GM21360 (cell line): ENCODE results near the gene ZFP1.
"Not testable (repeated sequence)": the region's sequence is repeated elsewhere in the genome, so short reads cannot be mapped to it uniquely, and the experiment has no call there.

Experiments
- ATAC-seq: cut with Tn5 transposase; IDR thresholded peaks from one replicate; pipeline ENCODE4 v1.9.1; 2021; ENCODE audit warnings: mild to moderate bottlenecking, moderate library complexity; ENCODE audit not compliant: unreplicated experiment

ZFP1 gene

DNA sequence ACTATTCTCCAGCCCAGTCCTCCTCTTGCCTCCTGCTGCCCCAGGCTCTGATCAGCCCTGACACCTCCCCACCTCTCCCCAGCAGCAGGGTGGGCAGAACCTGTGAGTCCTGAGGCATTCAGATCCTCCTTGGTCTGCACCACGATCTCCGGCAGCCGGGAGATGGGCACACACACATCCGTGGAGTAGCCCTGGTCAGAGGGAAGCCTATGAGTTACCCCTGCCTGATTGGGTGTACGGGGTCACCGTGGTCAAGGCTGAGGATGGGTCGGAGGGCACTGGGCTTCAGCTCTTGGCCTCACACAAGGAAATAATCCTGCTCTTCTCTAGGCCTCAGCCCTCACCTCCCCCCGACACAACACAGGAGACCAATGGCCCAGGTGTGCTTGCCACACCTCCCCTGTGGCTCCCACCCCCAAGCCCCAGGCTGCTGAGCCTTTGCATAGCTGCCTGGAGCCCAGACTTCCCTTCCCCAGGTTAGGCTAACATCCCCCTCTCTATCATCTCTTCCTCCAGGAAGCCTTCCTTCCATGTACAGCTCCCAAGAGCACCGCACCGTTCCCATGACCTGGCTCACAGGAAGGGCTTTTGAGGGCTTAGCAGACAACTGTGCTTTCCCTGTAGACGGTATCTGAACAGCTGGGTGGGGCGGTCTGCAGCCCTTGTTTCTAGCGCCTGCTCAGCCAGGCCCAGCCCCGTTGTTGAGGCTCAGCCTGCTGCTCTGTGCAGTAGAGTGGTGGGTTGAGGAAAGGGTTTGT, 35.4 kb upstream of the ZFP1 start:
- no peak for ATAC-seq

DNA sequence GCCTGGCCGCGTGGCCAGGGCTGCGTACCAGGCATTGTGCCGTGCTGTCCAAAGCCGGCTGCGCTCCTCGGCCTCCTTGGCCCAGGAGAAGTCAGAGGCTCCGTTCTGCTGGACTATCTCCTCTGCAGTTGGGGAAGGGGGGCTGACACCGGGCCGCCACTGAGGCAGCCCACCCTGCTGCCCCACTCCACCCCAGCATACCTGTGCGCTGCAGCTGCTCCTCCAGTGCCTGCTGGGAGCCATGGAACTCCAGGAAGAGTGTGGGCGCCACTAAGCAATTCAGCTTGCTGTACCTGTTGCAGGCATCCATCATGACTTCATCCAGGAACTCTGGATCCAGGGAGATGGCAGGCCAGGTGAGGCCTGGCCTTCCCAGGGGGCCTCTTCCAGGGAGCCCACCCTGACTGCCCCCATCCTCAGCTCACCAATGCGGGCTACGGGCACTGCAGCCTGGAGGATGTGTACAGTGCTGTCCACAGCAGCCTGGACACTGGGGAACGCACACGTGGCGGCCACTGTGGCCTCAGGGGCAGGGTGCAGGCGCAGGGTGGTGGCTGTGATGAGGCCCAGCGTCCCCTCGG, 34.7 kb upstream of the ZFP1 start:
- ATAC-seq = no peak

DNA sequence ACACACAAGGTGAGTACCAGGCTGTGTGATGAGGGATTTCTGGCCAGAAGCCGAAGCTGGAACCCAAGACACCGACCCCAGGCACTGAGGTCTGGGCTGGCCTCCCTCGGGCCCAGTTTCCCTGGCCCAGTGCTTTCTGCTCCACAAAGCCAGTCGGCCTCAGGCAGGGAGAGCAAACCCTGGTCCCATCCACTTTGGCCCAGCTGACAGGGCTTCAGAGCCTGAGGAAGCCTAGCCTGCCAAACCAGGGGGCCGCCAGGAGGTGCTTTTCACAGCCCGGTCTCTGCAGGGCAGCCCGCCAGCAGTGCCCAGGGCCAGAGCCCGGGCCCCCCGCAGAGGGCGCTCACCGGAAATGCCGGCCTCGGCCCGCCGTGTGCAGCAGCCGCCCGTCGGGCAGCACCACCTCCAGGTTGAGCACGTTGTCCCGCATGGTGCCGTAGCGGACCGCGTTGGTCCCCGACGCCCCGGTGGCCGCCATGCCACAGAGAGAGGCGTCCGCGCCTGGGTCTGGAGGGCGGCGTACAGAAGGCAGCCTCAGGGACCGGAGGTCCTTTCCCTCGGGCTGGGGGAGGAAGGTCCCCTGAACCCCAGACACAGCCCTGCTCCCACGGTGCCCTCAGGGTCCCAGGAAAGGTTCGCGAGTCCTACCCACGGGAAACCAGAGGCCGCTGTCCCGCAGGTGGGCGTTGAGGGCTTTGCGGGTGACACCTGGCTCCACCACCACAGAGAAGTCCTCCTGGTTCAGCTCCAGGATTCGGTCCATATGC, 34.0 kb upstream of the ZFP1 start:
- ATAC-seq = no peak

DNA sequence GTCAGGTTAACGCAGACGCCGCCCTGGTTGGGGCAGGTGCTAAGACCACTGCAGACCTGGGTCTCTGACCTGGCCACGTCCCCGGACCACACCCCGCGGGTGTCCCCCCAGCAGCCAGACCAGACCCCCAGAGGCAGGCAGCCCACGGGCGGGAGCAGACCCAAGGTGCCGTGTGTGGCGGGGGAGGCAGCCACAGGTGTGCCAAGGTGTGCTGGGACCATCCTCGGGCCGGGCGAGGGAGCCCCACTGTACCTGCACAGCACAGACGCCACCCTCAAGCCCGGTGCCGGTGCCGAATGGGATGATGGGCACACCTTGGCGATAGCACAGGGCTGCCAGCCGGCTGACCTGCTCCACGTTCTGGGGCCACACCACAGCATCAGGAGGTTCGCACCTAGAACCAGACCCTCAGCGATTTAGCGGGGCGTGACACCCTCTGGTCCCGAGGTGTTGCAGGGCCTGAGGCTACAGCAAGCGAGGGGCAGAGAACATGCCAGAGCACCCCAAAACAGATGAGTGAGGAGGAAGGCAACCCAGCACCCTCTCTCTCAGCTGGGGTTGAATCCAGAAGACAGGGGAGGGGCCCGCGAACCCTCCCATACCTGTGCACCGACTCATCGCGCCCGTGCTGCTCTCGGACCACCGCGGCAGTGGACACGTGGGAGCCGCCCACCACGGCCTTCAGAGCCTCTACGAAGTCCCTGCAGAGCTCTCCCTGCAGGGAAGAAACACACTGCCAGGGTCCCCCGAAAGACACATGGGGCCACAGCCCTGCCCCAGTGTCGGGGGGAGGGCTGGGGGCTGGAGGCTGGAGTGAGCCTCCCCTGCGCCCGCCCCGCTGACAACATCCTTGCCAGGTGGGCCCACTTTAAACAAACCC, 33.1 kb upstream of the ZFP1 start:
- no peak for ATAC-seq

GRCh38 chr16:75116081-75116910, 32.0 kb upstream of the ZFP1 start, which contains the start of gene LDHD:
LDHD (minus strand) TSS chr16:75116780; CDS start chr16:75116720, 60 bp downstream.
- ATAC-seq = no peak

DNA sequence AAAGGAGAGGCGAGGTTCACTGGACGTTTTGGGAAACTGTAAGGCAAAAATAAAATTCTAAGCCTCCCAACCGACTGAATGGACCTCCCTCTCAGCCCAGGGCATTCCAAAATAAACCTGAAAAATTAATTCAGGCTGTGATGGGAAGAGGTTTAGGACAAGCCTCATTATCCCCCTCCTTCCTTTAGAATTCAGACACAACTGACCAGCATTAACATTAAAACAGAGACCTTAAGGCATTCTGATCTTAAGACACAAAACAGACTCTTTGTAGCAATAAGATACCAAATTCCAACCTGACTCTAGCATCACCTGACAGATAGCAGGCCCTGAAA, 31.4 kb upstream of the ZFP1 start:
- ATAC-seq = no peak

DNA sequence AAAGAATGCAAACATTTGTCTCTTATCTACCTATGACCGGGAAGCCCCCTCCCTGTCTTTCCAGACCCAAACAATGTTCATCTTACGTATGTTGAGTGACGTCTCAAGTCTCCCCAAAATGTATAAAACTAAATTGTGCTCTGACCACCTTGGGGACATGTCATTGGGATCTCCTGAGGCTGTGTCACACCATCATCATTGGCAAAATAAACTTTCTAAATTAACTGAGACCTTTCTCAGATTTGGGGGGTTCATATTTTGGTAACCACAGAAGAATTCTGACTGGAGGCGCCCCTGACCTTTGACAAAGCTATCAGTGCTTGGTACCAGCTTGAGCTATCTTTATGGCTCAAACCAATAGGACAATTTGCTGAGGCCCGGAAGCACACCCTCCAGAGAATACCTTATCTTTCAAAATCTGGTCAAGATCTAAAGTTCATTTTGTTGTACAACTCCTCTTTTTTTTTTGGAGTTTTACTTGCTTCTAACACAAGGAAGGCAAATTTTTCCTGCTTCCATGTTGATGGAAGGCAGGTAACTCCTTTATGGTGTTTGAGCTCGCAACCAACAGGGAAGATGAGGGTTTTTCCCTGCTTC, 29.3 kb upstream of the ZFP1 start:
- no peak for ATAC-seq

GRCh38 chr16:75120253-75120652, 28.1 kb upstream of the ZFP1 start:
- ATAC-seq = no peak

DNA sequence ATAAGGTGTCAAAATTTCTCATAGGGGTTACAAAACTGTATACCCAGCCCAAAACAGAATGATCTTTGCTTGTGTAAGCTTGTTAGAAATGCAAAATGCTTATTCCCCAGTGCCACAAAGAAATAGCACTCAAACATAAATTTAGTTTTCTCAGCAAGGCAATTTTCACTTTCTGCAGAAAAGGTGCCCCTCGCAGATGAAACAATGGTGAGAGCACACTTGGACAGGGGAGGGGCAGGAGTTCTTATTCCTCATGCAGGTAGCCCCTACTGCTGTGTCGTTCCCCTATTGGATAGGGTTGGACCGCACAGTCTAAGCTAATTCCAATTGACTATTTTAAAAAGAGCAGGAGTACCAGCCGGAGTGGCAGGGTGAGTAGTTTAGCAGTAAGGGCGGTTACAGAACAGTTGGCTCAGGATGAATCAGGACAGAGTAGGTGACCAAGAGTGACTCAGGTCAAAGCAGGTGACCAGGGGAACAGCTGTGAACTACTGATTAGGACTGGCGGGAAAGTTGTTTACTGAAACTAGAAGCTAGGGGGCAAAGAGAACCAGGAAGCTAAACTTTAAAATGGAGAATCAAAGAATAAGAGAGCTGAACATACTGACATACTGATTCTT, 26.3 kb upstream of the ZFP1 start:
- ATAC-seq = no peak

DNA sequence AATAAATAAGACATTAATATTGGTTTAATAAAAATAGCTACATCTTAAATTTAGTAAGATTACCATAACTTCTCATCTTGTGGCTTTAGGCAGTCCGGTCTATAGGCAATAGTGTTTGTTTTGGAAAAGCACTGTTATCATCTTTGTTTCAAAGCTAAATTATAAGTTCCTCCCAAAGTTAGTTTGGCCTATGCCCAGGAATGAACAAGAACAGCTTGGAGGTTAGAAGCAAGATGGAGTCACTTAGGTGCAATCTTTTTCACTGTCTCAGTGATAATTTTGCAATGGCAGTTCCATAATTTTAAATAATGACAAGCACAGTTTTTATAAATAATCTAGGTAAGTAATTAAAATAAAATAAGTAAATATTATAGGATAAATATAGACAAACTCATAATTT, 25.7 kb upstream of the ZFP1 start:
- no peak for ATAC-seq

DNA sequence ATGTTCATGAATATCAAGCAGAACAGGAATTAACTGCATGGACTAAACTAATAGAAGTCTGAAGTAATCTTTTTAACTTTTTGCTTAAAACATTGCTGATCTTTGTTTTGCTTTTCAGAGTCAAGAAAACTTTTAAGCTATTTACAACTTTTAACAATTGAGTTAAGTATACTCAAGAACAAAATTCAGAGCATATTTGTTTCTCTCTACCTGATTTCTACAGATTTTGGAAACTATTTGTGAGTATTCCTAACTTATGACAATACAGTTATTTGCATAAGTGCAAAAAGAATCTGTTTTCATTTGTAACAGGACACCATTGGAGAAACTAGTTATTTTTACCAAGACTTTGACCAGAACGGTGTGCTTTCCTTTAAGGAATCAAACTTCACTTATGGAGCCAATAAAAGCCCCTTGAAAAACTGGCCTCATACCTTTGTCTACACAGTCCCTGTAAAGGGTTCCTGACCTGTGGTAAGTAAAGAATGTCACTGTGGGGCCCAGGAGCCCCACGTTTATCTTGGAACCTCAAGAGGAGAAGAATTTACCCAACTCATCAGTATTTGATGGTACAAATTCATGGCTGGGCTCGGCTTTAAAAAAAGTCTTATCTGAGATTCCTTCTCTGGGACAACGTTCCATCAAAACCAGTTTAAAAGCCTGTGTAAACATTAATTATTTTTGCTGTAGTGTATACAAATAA, 20.5 kb upstream of the ZFP1 start:
- ATAC-seq = no peak

DNA sequence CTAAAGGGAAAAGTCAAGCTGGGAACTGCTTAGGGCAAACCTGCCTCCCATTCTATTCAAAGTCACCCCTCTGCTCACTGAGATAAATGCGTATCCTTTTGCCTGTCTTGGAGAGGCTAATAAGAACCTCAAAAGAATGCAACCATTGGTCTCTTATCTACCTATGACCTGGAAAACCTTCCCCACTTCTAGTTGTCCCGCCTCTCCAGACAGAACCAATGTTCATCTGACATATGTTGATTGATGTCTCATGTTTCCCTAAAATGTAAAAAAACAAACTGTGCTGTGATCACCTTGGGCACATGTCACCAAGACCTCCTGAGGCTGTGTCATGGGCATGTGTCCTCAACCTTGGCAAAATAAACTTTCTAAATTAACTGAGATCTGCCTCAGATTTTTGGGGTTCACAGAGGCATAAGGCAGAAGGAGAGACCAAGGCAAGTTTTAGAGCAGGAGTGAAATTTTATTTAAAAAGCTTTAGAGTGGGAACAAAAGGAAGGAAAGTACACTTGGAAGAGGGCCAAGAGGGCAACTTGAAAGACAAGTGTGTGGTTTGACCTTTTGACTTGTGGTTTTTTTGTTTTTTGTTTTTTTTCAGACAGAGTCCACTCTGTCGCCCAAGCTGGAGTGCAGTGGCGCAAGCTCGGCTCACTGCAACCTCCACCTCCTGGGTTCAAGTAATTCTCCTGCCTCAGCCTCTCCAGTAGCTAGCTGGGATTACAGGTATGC, 18.7 kb upstream of the ZFP1 start:
- not testable (repeated sequence) for ATAC-seq

DNA sequence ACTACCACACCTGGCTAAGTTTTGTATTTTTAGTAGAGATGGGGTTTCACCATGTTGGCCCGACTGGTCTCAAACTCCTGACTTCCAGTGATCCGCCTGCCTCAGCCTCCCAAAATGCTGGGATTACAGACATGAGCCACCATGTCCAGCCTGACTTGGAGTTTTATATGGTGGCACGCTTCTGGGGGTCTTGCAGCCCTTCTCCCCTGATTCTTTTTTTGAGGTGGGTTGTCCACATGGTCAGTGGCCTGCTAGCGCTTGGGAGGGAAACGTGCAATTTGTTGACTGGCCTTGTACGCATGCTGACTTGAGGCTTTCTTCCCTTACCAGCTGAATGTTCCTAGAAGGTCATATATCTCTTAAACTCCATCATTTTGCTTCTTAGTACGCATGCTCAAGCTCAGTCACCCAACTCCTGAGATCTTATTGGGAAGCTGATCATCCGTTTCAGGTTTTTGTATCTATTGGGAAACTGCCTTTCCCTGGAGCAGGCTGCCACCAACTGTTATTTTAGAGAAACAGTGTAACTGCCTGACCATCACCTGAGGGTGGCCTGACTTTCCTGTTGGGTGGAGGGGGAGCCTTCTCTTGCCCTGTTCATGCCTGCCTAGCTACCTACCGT, 18.1 kb upstream of the ZFP1 start:
- ATAC-seq = no peak

GRCh38 chr16:75131081-75131480, 17.2 kb upstream of the ZFP1 start:
- ATAC-seq = no peak

GRCh38 chr16:75138233-75138632, 10.1 kb upstream of the ZFP1 start:
- ATAC-seq = no peak

- ATAC-seq = no peak
Measured at GRCh38 chr16:75138636-75139035, 9.7 kb upstream of the ZFP1 start.

- no peak for ATAC-seq
Measured at GRCh38 chr16:75139498-75139897, 8.8 kb upstream of the ZFP1 start.

DNA sequence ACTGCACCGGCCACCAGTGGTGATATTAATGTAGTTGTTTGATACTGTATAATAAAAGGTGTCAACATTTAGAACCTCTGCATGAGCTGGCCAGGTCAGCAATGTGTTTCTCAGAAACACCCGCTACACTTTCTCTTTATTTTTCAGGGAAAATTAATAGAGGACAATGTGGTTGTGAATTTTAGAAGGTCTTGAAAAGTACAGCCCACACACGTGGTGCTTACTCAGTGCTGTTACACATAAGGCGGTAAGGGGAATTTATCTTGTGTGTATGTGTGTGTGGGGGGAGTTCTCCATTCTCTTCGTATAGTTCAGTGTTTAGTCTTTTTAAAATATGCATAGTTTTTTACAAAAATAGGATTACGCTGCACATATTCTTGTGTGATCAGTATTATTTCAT, 4.4 kb upstream of the ZFP1 start:
- no peak for ATAC-seq
